H1 (cell line): Measurements from ENCODE around the gene CCDC60. TPM values are rescaled to one million over a fixed set of nuclear protein-coding genes. Genes with fewer than 3 reads are reported as not detected.

Experiments
- ATF3 ChIP-seq: IDR thresholded peaks from 2 replicates; pipeline ENCODE4 v1.6.1; 2011; ENCODE audit warnings: low read depth, mild to moderate bottlenecking, low read length; ENCODE audit not compliant: insufficient read depth
- BACH1 ChIP-seq: IDR thresholded peaks from 2 replicates; pipeline ENCODE4 v1.6.1; 2012; ENCODE audit warnings: low read length, improper control_type of control experiment
- CBX5 ChIP-seq: fragments of 300-800, 300-1000 bp; sonication (generic); IDR thresholded peaks from 2 replicates; pipeline ENCODE4 v1.7.1; 2016; ENCODE audit warnings: antibody characterized with exemption, low read length, low read depth
- CEBPB ChIP-seq: IDR thresholded peaks from 2 replicates; pipeline ENCODE4 v1.6.1; 2012; ENCODE audit warnings: low read depth, low read length
- CHD2 ChIP-seq: IDR thresholded peaks from 2 replicates; pipeline ENCODE4 v1.6.1; 2012; ENCODE audit warnings: low read length, improper control_type of control experiment
- EGR1 ChIP-seq: IDR thresholded peaks from 2 replicates; pipeline ENCODE4 v1.6.1; 2011; ENCODE audit warnings: low read depth, low read length, borderline replicate concordance
- SUZ12 ChIP-seq: fragments of 200-600 bp; sonication (generic); IDR thresholded peaks from 2 replicates; pipeline ENCODE4 v1.6.1; 2012; ENCODE audit warnings: mild to moderate bottlenecking, inconsistent platforms, low read length, moderate library complexity, mixed read lengths
- TEAD4 ChIP-seq: IDR thresholded peaks from 2 replicates; pipeline ENCODE4 v1.6.1; 2012; ENCODE audit warnings: low read depth, low read length, inconsistent platforms, mixed read lengths
- polyA plus RNA-seq, 7 experiments: library from polyadenylated mRNA; depleted of rRNA in 3 of 7; stranded (reverse) in 5 of 7; unstranded in 2 of 7; fragments of >200 nt in 5 of 7; fragments of 200-250 nt in 2 of 7; gene quantifications; 1 replicate in 5 of 7; 2 replicates in 1 of 7; 4 replicates in 1 of 7; pipeline versions ENCODE4 v1.2.1 to v1.2.3, GENCODE V29; 2011 to 2013; ENCODE audit warnings: missing spikeins in 2 of 7, mixed read lengths in 2 of 7
- total RNA-seq: library from RNA; stranded (reverse); fragmentation: NEBNext Ultra II Directional; extraction: Animal tissue kit (Norgen Biotek cat#: 25700); gene quantifications from 2 replicates; pipeline ENCODE4 v1.2.1, GENCODE V29; 2021
- TF ChIP-seq, protein P1 (sequence below): fragments of 300-600 bp; sonication (generic); IDR thresholded peaks from 2 replicates; pipeline ENCODE4 v1.7.1; 2012; ENCODE audit warnings: low read length, moderate library complexity, mild to moderate bottlenecking, inconsistent platforms; ENCODE audit not compliant: insufficient replicate concordance
- TF ChIP-seq, protein P2 (sequence below): IDR thresholded peaks from 2 replicates; pipeline ENCODE4 v1.6.1; 2012; ENCODE audit warnings: low read length, inconsistent platforms

CCDC60 gene
- total and polyA plus RNA-seq, 2 of the 8 experiments (the other 6 are each of a cell fraction or from before 2014, with no cell fraction given): 0.05 TPM; not detected in 1

DNA sequence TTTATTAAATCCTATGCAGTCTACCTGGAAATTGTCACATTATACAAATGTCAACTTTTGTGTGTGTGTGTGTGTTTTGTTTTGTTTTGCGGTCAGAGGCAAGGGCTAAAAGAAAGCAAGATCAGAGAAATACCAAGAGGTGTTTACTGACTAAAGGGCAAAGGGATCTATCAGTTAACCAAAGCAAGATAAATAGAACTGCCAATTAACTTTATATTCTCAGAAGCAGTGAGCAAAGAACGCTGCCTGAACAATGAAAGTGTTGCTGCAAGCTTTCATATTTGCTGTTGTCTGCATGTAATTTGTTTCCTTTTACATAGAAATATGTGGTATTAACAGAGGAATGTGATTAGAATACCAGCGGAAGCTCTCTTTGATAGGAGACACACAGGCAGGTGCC, 30.9 kb downstream of the CCDC60 start (continued):
- TF ChIP-seq, protein P1, sequence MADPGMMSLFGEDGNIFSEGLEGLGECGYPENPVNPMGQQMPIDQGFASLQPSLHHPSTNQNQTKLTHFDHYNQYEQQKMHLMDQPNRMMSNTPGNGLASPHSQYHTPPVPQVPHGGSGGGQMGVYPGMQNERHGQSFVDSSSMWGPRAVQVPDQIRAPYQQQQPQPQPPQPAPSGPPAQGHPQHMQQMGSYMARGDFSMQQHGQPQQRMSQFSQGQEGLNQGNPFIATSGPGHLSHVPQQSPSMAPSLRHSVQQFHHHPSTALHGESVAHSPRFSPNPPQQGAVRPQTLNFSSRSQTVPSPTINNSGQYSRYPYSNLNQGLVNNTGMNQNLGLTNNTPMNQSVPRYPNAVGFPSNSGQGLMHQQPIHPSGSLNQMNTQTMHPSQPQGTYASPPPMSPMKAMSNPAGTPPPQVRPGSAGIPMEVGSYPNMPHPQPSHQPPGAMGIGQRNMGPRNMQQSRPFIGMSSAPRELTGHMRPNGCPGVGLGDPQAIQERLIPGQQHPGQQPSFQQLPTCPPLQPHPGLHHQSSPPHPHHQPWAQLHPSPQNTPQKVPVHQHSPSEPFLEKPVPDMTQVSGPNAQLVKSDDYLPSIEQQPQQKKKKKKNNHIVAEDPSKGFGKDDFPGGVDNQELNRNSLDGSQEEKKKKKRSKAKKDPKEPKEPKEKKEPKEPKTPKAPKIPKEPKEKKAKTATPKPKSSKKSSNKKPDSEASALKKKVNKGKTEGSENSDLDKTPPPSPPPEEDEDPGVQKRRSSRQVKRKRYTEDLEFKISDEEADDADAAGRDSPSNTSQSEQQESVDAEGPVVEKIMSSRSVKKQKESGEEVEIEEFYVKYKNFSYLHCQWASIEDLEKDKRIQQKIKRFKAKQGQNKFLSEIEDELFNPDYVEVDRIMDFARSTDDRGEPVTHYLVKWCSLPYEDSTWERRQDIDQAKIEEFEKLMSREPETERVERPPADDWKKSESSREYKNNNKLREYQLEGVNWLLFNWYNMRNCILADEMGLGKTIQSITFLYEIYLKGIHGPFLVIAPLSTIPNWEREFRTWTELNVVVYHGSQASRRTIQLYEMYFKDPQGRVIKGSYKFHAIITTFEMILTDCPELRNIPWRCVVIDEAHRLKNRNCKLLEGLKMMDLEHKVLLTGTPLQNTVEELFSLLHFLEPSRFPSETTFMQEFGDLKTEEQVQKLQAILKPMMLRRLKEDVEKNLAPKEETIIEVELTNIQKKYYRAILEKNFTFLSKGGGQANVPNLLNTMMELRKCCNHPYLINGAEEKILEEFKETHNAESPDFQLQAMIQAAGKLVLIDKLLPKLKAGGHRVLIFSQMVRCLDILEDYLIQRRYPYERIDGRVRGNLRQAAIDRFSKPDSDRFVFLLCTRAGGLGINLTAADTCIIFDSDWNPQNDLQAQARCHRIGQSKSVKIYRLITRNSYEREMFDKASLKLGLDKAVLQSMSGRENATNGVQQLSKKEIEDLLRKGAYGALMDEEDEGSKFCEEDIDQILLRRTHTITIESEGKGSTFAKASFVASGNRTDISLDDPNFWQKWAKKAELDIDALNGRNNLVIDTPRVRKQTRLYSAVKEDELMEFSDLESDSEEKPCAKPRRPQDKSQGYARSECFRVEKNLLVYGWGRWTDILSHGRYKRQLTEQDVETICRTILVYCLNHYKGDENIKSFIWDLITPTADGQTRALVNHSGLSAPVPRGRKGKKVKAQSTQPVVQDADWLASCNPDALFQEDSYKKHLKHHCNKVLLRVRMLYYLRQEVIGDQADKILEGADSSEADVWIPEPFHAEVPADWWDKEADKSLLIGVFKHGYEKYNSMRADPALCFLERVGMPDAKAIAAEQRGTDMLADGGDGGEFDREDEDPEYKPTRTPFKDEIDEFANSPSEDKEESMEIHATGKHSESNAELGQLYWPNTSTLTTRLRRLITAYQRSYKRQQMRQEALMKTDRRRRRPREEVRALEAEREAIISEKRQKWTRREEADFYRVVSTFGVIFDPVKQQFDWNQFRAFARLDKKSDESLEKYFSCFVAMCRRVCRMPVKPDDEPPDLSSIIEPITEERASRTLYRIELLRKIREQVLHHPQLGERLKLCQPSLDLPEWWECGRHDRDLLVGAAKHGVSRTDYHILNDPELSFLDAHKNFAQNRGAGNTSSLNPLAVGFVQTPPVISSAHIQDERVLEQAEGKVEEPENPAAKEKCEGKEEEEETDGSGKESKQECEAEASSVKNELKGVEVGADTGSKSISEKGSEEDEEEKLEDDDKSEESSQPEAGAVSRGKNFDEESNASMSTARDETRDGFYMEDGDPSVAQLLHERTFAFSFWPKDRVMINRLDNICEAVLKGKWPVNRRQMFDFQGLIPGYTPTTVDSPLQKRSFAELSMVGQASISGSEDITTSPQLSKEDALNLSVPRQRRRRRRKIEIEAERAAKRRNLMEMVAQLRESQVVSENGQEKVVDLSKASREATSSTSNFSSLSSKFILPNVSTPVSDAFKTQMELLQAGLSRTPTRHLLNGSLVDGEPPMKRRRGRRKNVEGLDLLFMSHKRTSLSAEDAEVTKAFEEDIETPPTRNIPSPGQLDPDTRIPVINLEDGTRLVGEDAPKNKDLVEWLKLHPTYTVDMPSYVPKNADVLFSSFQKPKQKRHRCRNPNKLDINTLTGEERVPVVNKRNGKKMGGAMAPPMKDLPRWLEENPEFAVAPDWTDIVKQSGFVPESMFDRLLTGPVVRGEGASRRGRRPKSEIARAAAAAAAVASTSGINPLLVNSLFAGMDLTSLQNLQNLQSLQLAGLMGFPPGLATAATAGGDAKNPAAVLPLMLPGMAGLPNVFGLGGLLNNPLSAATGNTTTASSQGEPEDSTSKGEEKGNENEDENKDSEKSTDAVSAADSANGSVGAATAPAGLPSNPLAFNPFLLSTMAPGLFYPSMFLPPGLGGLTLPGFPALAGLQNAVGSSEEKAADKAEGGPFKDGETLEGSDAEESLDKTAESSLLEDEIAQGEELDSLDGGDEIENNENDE: no peak
- TF ChIP-seq, protein P2, sequence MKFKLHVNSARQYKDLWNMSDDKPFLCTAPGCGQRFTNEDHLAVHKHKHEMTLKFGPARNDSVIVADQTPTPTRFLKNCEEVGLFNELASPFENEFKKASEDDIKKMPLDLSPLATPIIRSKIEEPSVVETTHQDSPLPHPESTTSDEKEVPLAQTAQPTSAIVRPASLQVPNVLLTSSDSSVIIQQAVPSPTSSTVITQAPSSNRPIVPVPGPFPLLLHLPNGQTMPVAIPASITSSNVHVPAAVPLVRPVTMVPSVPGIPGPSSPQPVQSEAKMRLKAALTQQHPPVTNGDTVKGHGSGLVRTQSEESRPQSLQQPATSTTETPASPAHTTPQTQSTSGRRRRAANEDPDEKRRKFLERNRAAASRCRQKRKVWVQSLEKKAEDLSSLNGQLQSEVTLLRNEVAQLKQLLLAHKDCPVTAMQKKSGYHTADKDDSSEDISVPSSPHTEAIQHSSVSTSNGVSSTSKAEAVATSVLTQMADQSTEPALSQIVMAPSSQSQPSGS: no peak
- TF ChIP-seq SUZ12 (no peak), CBX5 (no peak), EGR1 (no peak), CHD2 (no peak), BACH1 (no peak), ATF3 (no peak), TEAD4 (no peak), CEBPB (no peak)
